HepG2 (cell line): ENCODE data around the gene PPP1R12C. TPM values are rescaled to one million over a fixed set of nuclear protein-coding genes. Genes with fewer than 3 reads are reported as not detected.

Experiments
- ATAC-seq: fragments of 200-7000 bp; cut with Tn5 transposase; 3 replicates; pipeline ENCODE4 v1.9.1; 2020; ENCODE audit warnings: mild to moderate bottlenecking, moderate library complexity
- BruUV-seq: library from RNA; stranded (reverse); fragments of 400-500 nt; replicated peaks from 2 replicates; lab custom pipeline; 2021; lab: Mats Ljungman, UMichigan
- CTCF ChIA-PET: fragments of 300-600 bp; formaldehyde crosslinking; extraction: SDS; loops from one replicate; lab custom pipeline; 2021; ENCODE audit warnings: low total read pairs, inconsistent platforms, low intra/inter-chr PET ratio; lab: Yijun Ruan, JAX
- POLR2A ChIA-PET: fragments of 350-600 bp; sonication (Branson Sonifier 250); formaldehyde crosslinking; loops from one replicate; lab custom pipeline; 2020; ENCODE audit warnings: antibody characterized with exemption, inconsistent platforms; lab: Yijun Ruan, JAX
- DNase-seq: peaks from one replicate; pipeline ENCODE4 v3.0.0-alpha.2; 2015; ENCODE audit warnings: low spot score
- FAIRE-seq: peaks from 3 replicates; lab custom pipeline; 2011; peaks lifted over from hg19 to GRCh38; lab: Jason Lieb, UNC
- H2AFZ ChIP-seq: one replicate; pipeline ENCODE4 v1.6.1; 2011; ENCODE audit warnings: low read length, inconsistent platforms
- H3K27ac ChIP-seq: fragments of 300-600 bp; 3 replicates; pipeline ENCODE4 v1.8.0; 2011; ENCODE audit warnings: mixed run types, mild to moderate bottlenecking, mixed read lengths, low read length, inconsistent platforms; ENCODE audit not compliant: insufficient read depth; ENCODE audit errors: extremely low read length
- H3K27me3 ChIP-seq, 2 experiments: fragments of 200-600 bp in 1 of 2; 2 replicates in 1 of 2; 3 replicates in 1 of 2; pipeline versions ENCODE4 v1.6.0 to v1.8.0; 2011; ENCODE audit warnings: low read length in 2 of 2, mild to moderate bottlenecking in 2 of 2, moderate library complexity in 2 of 2, inconsistent platforms in 1 of 2; ENCODE audit not compliant: insufficient read depth in 2 of 2, control insufficient read depth in 1 of 2
- H3K36me3 ChIP-seq, 2 experiments: fragments of 200-600 bp in 1 of 2; replicated peaks in 1 of 2; 2 replicates in 1 of 2; 3 replicates in 1 of 2; pipeline versions ENCODE4 v1.5.1 to v1.8.0; 2011; ENCODE audit warnings: low read length in 2 of 2, inconsistent platforms in 1 of 2; ENCODE audit not compliant: insufficient read depth in 2 of 2, control insufficient read depth in 1 of 2
- H3K4me1 ChIP-seq: 2 replicates; pipeline ENCODE4 v1.5.1; 2012; ENCODE audit warnings: low read length, inconsistent platforms; ENCODE audit not compliant: insufficient read depth
- H3K4me2 ChIP-seq: 2 replicates; pipeline ENCODE4 v1.6.0; 2011; ENCODE audit warnings: low read depth, low read length, inconsistent platforms
- H3K4me3 ChIP-seq, 3 experiments: fragments of 200-600 bp in 1 of 3; sonication (generic), shearing (Covaris generic) in 1 of 3; replicated peaks in 1 of 3; 2 replicates each; pipeline ENCODE4 v1.5.1; 2011 to 2016; ENCODE audit warnings: low read length in 3 of 3, inconsistent platforms in 2 of 3, low read depth in 2 of 3, mild to moderate bottlenecking in 2 of 3, control low read depth in 1 of 3, mixed read lengths in 1 of 3; ENCODE audit not compliant: insufficient read depth in 1 of 3
- H3K79me2 ChIP-seq: one replicate; pipeline ENCODE4 v1.6.1; 2011; ENCODE audit warnings: low read length, inconsistent platforms; ENCODE audit not compliant: insufficient read depth
- H3K9ac ChIP-seq: 2 replicates; pipeline ENCODE4 v1.6.0; 2011; ENCODE audit warnings: mild to moderate bottlenecking, low read depth, low read length, inconsistent platforms; ENCODE audit not compliant: insufficient read depth
- H3K9me3 ChIP-seq: 2 replicates; pipeline ENCODE4 v1.5.1; 2012; ENCODE audit warnings: mild to moderate bottlenecking, low read length
- H4K20me1 ChIP-seq: 2 replicates; pipeline ENCODE4 v1.6.0; 2011; ENCODE audit warnings: inconsistent platforms, mild to moderate bottlenecking, low read length, moderate library complexity; ENCODE audit not compliant: insufficient read depth
- CHD2 ChIP-seq: IDR thresholded peaks from 2 replicates; pipeline ENCODE4 v1.6.1; 2011; ENCODE audit warnings: low read depth, low read length, improper control_type of control experiment
- FIP1L1 ChIP-seq: fragments of 200-400 bp; formaldehyde crosslinking; IDR thresholded peaks from 2 replicates; pipeline ENCODE4 v1.6.1; 2018; ENCODE audit warnings: low read depth, mild to moderate bottlenecking, low read length, moderate library complexity, borderline replicate concordance; ENCODE audit not compliant: insufficient read depth
- FOXA1 ChIP-seq, 2 experiments: fragments of 450-650 bp in 1 of 2; sonication (generic) in 1 of 2; formaldehyde crosslinking in 1 of 2; IDR thresholded peaks; 2 replicates each; pipeline versions ENCODE4 v1.4.0 to v1.6.1; 2016 to 2020; ENCODE audit warnings: missing genetic modification reagents in 1 of 2
- LBX2 ChIP-seq: sonication (generic); formaldehyde crosslinking; IDR thresholded peaks from 2 replicates; pipeline ENCODE4 v1.5.0; 2020; ENCODE audit warnings: missing genetic modification reagents, mild to moderate bottlenecking, borderline replicate concordance
- MIXL1 ChIP-seq: IDR thresholded peaks from 2 replicates; pipeline ENCODE4 v1.6.1; 2016
- TGIF2 ChIP-seq: IDR thresholded peaks from 2 replicates; pipeline ENCODE4 v1.6.1; 2016; ENCODE audit warnings: control low read depth, missing compliant biosample characterization
- TRIM22 ChIP-seq: fragments of 450-650 bp; IDR thresholded peaks from 2 replicates; pipeline ENCODE4 v1.6.1; 2017
- ZBTB1 ChIP-seq: sonication (generic); formaldehyde crosslinking; IDR thresholded peaks from 2 replicates; pipeline ENCODE4 v1.4.0; 2020; ENCODE audit warnings: missing genetic modification reagents, borderline replicate concordance
- ZNF761 ChIP-seq: sonication (generic); formaldehyde crosslinking; conservative IDR thresholded peaks from 2 replicates; pipeline ENCODE4 v1.4.0; 2020; ENCODE audit warnings: mild to moderate bottlenecking, missing genetic modification reagents
- ZSCAN31 ChIP-seq: sonication (generic); formaldehyde crosslinking; IDR thresholded peaks from 2 replicates; pipeline ENCODE4 v1.5.0; 2020; ENCODE audit warnings: low read depth, mild to moderate bottlenecking, missing genetic modification reagents
- WGBS: methylation state at CpG from one replicate; pipeline ENCODE4 v1.1.6; 2017; ENCODE audit warnings: low lambda C conversion rate; 5-methylcytosine and 5-hydroxymethylcytosine counted together
- in situ Hi-C: cut with HindIII; loops from 2 replicates; pipeline ENCODE4 v1.10.0; 2017; ENCODE audit warnings: low pct_unique_long_range_greater_than_20kb; ENCODE audit not compliant: extremely low pct_ligation_motif_present
- intact Hi-C: fragments of 100-400 bp; cut with micrococcal nuclease; formaldehyde crosslinking; loops from one replicate; pipeline ENCODE4 v1.10.0; 2022; ENCODE audit not compliant: unreplicated experiment
- polyA plus RNA-seq, 8 experiments: library from polyadenylated mRNA; depleted of rRNA in 3 of 8; stranded (reverse) in 7 of 8; unstranded in 1 of 8; fragments of >200 nt; fragmentation: Illumina TruSeq in 4 of 8; extraction: Trizol in 4 of 8; gene quantifications; 2 replicates each; pipeline versions ENCODE4 v1.2.1 to v1.2.3, GENCODE V29; 2011 to 2016; ENCODE audit warnings: low read depth in 4 of 8, missing spikeins in 1 of 8, mixed read lengths in 1 of 8; ENCODE audit not compliant: insufficient read depth in 1 of 8
- total RNA-seq, 5 experiments: library from RNA; depleted of rRNA; stranded (reverse); fragments of >200 nt; fragmentation: Illumina TruSeq; extraction: Trizol; gene quantifications; 2 replicates each; pipeline ENCODE4 v1.2.3, GENCODE V29; 2016; ENCODE audit warnings: low read depth in 1 of 5

The PPP1R12C gene
- total and polyA plus RNA-seq, 2 of the 13 experiments (the other 11 are each of a cell fraction or from before 2014, with no cell fraction given): 29.7 to 30.3 TPM

DNA sequence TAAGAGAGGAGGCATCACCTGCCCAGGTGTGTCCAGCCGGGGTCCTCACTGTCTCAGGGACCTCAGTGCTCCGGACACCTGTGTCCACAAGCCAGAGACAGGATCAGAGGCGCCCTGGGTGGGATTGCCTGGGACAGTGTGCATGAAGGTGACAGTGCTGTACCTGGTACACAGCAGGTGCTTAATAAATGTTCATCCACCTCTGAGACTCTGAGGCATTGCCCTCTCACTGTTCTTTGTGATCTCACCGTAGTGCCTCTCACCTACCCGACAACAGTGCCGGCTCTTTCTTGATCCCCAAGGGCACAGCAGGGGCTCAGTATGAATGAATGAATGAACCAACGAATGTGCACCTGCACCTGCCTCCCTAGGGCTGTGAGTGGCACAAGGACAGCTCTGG is 63.7 kb downstream of the PPP1R12C start:
- CTCF ChIA-PET: no interaction called here
- H2AFZ ChIP-seq: no peak overlapping the region
- H3K36me3 ChIP-seq: peaks cover 15 to 47% of the 10 kb centered on the region in 2 experiments; a peak in 4 of 5 replicates
- H3K4me1 ChIP-seq: no peaks in the 10 kb centered on the region
- no peaks in the 10 kb centered on the region for H3K27me3 ChIP-seq
- DNase-seq: no peak
- H3K79me2 ChIP-seq: no peaks in the 10 kb centered on the region
- no peak overlapping the region for H3K4me3 ChIP-seq
- BruUV-seq: no TSS peak
- in situ Hi-C loops (no loop called here), intact Hi-C loops (no loop called here)
- H3K9ac ChIP-seq: no peak overlapping the region
- no peaks in the 10 kb centered on the region for H4K20me1 ChIP-seq
- no peak for ATAC-seq
- no peak overlapping the region for H3K4me2 ChIP-seq
- POLR2A ChIA-PET: no interaction called here
- 93% methylated on average over 7 of the region's 7 CpGs for WGBS
- no peak overlapping the region for H3K27ac ChIP-seq
- TF ChIP-seq TRIM22: no peak
- no peak for TF ChIP-seq CHD2
- TF ChIP-seq FOXA1 (IDR thresholded peaks at IDR 0.05): no peak
- TF ChIP-seq FOXA1 (CRISPR knock-in tag; IDR thresholded peaks at IDR 0.05): no peak
- no peak for TF ChIP-seq TGIF2 (CRISPR knock-in tag)
- no peak for TF ChIP-seq ZSCAN31 (CRISPR knock-in tag)
- TF ChIP-seq LBX2: no peak
- TF ChIP-seq ZNF761 (CRISPR knock-in tag): no peak
- no peak for TF ChIP-seq MIXL1 (CRISPR knock-in tag)
- TF ChIP-seq FIP1L1: no peak
- TF ChIP-seq ZBTB1 (CRISPR knock-in tag): no peak
- FAIRE-seq: no peak
- H3K9me3 ChIP-seq: no peaks in the 10 kb centered on the region
